Measurements from ENCODE around the gene CA9. TPM values are rescaled to one million over a fixed set of nuclear protein-coding genes. Genes with fewer than 3 reads are reported as not detected.

CA9 gene
- total and polyA plus RNA-seq, 2 experiments from 2014 or later: 1.1 TPM; not detected in 1

DNA sequence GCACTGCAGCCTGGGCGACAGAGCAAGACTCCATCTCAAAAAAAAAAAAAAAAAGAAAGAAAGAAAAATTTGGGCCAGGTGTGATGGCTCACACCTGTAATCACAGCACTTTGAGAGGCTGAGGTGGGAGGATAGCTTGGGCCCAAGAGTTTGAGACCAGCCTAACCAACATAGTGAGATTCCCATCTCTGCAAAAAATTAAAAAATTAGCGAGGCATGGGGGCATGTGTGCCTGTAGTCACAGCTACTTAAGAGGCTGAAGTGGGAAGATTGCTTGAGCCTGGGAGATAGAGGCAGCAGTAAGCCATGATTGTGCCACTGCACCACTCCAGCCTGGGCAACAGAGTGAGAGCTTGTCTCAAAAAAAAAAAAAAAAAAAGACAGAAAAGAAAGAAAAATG lies 20.1 kb upstream of the CA9 start (continued):
- TF ChIP-seq, protein P1, sequence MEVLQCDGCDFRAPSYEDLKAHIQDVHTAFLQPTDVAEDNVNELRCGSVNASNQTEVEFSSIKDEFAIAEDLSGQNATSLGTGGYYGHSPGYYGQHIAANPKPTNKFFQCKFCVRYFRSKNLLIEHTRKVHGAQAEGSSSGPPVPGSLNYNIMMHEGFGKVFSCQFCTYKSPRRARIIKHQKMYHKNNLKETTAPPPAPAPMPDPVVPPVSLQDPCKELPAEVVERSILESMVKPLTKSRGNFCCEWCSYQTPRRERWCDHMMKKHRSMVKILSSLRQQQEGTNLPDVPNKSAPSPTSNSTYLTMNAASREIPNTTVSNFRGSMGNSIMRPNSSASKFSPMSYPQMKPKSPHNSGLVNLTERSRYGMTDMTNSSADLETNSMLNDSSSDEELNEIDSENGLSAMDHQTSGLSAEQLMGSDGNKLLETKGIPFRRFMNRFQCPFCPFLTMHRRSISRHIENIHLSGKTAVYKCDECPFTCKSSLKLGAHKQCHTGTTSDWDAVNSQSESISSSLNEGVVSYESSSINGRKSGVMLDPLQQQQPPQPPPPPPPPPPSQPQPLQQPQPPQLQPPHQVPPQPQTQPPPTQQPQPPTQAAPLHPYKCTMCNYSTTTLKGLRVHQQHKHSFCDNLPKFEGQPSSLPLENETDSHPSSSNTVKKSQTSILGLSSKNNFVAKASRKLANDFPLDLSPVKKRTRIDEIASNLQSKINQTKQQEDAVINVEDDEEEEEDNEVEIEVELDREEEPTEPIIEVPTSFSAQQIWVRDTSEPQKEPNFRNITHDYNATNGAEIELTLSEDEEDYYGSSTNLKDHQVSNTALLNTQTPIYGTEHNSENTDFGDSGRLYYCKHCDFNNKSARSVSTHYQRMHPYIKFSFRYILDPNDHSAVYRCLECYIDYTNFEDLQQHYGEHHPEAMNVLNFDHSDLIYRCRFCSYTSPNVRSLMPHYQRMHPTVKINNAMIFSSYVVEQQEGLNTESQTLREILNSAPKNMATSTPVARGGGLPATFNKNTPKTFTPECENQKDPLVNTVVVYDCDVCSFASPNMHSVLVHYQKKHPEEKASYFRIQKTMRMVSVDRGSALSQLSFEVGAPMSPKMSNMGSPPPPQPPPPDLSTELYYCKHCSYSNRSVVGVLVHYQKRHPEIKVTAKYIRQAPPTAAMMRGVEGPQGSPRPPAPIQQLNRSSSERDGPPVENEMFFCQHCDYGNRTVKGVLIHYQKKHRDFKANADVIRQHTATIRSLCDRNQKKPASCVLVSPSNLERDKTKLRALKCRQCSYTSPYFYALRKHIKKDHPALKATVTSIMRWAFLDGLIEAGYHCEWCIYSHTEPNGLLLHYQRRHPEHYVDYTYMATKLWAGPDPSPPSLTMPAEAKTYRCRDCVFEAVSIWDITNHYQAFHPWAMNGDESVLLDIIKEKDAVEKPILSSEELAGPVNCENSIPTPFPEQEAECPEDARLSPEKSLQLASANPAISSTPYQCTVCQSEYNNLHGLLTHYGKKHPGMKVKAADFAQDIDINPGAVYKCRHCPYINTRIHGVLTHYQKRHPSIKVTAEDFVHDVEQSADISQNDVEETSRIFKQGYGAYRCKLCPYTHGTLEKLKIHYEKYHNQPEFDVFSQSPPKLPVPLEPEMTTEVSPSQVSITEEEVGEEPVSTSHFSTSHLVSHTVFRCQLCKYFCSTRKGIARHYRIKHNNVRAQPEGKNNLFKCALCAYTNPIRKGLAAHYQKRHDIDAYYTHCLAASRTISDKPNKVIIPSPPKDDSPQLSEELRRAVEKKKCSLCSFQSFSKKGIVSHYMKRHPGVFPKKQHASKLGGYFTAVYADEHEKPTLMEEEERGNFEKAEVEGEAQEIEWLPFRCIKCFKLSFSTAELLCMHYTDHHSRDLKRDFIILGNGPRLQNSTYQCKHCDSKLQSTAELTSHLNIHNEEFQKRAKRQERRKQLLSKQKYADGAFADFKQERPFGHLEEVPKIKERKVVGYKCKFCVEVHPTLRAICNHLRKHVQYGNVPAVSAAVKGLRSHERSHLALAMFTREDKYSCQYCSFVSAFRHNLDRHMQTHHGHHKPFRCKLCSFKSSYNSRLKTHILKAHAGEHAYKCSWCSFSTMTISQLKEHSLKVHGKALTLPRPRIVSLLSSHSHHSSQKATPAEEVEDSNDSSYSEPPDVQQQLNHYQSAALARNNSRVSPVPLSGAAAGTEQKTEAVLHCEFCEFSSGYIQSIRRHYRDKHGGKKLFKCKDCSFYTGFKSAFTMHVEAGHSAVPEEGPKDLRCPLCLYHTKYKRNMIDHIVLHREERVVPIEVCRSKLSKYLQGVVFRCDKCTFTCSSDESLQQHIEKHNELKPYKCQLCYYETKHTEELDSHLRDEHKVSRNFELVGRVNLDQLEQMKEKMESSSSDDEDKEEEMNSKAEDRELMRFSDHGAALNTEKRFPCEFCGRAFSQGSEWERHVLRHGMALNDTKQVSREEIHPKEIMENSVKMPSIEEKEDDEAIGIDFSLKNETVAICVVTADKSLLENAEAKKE (CRISPR knock-in tag; IDR thresholded peaks at IDR 0.05): no peak
- TF ChIP-seq POLR2AphosphoS5 (IDR thresholded peaks at IDR 0.05; ENCODE audit: low read depth): no peak
- TF ChIP-seq EZH2 (IDR thresholded peaks at IDR 0.05; ENCODE audit: low read depth, unreplicated experiment): no peak
- TF ChIP-seq, protein P2, sequence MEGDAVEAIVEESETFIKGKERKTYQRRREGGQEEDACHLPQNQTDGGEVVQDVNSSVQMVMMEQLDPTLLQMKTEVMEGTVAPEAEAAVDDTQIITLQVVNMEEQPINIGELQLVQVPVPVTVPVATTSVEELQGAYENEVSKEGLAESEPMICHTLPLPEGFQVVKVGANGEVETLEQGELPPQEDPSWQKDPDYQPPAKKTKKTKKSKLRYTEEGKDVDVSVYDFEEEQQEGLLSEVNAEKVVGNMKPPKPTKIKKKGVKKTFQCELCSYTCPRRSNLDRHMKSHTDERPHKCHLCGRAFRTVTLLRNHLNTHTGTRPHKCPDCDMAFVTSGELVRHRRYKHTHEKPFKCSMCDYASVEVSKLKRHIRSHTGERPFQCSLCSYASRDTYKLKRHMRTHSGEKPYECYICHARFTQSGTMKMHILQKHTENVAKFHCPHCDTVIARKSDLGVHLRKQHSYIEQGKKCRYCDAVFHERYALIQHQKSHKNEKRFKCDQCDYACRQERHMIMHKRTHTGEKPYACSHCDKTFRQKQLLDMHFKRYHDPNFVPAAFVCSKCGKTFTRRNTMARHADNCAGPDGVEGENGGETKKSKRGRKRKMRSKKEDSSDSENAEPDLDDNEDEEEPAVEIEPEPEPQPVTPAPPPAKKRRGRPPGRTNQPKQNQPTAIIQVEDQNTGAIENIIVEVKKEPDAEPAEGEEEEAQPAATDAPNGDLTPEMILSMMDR (conservative IDR thresholded peaks at IDR 0.05; ENCODE audit: low read depth in 2 of 2): no peak
- TF ChIP-seq JUNB (IDR thresholded peaks at IDR 0.05; ENCODE audit: unreplicated experiment): no peak
- TF ChIP-seq STAT1 (IDR thresholded peaks at IDR 0.05; ENCODE audit: unreplicated experiment): no peak
- TF ChIP-seq ZNF114 (CRISPR knock-in tag; IDR thresholded peaks at IDR 0.05): no peak
- TF ChIP-seq, protein P3, sequence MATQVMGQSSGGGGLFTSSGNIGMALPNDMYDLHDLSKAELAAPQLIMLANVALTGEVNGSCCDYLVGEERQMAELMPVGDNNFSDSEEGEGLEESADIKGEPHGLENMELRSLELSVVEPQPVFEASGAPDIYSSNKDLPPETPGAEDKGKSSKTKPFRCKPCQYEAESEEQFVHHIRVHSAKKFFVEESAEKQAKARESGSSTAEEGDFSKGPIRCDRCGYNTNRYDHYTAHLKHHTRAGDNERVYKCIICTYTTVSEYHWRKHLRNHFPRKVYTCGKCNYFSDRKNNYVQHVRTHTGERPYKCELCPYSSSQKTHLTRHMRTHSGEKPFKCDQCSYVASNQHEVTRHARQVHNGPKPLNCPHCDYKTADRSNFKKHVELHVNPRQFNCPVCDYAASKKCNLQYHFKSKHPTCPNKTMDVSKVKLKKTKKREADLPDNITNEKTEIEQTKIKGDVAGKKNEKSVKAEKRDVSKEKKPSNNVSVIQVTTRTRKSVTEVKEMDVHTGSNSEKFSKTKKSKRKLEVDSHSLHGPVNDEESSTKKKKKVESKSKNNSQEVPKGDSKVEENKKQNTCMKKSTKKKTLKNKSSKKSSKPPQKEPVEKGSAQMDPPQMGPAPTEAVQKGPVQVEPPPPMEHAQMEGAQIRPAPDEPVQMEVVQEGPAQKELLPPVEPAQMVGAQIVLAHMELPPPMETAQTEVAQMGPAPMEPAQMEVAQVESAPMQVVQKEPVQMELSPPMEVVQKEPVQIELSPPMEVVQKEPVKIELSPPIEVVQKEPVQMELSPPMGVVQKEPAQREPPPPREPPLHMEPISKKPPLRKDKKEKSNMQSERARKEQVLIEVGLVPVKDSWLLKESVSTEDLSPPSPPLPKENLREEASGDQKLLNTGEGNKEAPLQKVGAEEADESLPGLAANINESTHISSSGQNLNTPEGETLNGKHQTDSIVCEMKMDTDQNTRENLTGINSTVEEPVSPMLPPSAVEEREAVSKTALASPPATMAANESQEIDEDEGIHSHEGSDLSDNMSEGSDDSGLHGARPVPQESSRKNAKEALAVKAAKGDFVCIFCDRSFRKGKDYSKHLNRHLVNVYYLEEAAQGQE (IDR thresholded peaks at IDR 0.05; ENCODE audit: unreplicated experiment): no peak
- TF ChIP-seq CREB1 (CRISPR knock-in tag; IDR thresholded peaks at IDR 0.05; ENCODE audit: low read depth): no peak
